GM12891 (cell line): Measurements from ENCODE around the gene FMOD.
A peak's percentile ranks its signal among the peaks of the same experiment; 100 is the strongest.

Source experiments
- DNase-seq: peaks from one replicate; pipeline ENCODE4 v3.0.0; 2011; ENCODE audit warnings: low spot score; ENCODE audit not compliant: insufficient read length
- FAIRE-seq: peaks from 2 replicates; lab custom pipeline; 2011; peaks lifted over from hg19 to GRCh38; lab: Jason Lieb, UNC
- PAX5 ChIP-seq: IDR thresholded peaks from 2 replicates; pipeline ENCODE4 v1.6.1; 2011; ENCODE audit warnings: low read length, moderate library complexity, mild to moderate bottlenecking; ENCODE audit not compliant: insufficient read depth, severe bottlenecking
- POLR2A ChIP-seq: IDR thresholded peaks from 2 replicates; pipeline ENCODE4 v1.6.1; 2011; ENCODE audit warnings: low read depth, low read length, control low read depth
- POLR2AphosphoS5 ChIP-seq: IDR thresholded peaks from 2 replicates; pipeline ENCODE4 v1.6.1; 2011; ENCODE audit warnings: low read depth, low read length, control low read depth
- POU2F2 ChIP-seq: IDR thresholded peaks from 2 replicates; pipeline ENCODE4 v1.6.1; 2011; ENCODE audit warnings: low read depth, mild to moderate bottlenecking, control low read depth, low read length, moderate library complexity
- SPI1 ChIP-seq: IDR thresholded peaks from 2 replicates; pipeline ENCODE4 v1.6.1; 2011; ENCODE audit warnings: low read depth, low read length, control low read depth
- TAF1 ChIP-seq: IDR thresholded peaks from 2 replicates; pipeline ENCODE4 v1.6.1; 2011; ENCODE audit warnings: low read depth, low read length, control low read depth

The FMOD gene

GRCh38 chr1:203362720-203363025, 11.8 kb upstream of the FMOD start:
- FAIRE-seq: no peak
- DNase-seq: no peak

DNA sequence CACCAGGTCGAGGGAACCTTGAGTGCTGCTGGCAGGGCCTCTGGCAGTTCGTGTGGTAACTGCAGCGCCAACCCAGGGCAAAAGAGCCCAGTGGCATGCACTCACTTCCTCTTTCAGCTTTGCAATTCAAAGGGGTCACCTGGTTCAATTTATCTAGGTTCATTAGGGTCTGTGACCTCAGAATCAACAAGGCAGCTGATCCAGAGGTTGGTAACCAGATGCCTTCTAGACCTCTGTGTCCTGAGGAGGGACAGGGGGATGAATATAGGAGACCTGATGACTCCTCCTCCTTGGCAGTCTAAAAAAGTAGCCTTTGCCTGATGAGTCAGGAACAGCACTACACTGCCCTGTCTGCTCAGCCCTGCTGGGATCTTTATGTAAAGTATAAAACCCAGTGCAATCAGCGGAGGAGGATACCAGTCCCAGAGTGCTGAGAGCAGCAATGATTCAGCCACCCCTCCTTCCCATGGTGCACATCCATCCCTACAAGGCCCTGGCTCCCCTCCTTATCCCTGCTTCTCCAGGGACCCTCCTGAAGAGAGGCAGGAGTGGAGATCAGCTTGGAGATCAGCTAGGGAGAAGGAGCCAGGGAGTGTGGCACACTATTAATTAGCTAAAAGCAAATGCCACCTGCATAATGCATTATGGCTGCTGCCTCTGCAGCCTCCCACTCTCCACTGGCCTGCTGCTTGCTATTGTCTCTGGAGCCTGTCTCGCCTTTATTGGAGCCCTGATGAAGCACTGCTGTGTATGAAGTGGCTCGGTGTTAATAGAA, 11.2 kb upstream of the FMOD start:
- TF ChIP-seq POU2F2 (no peak), SPI1 (peak; percentile 87)
- no peak for DNase-seq
- FAIRE-seq: no peak

More at GRCh38 chr1:203362720-203363025, 11.8 kb upstream of the FMOD start:
- TF ChIP-seq SPI1 (no peak), POLR2A (no peak), POU2F2 (no peak), TAF1 (no peak), POLR2AphosphoS5 (no peak), PAX5 (no peak)

GRCh38 chr1:203360547-203361185, 9.7 kb upstream of the FMOD start:
- no peak for FAIRE-seq
- DNase-seq: no peak
- no peak for TF ChIP-seq TAF1
- no peak for TF ChIP-seq POLR2AphosphoS5
- TF ChIP-seq POU2F2: no peak
- TF ChIP-seq PAX5: no peak

GRCh38 chr1:203359010-203359571, 8.2 kb upstream of the FMOD start:
- DNase-seq (no peak), FAIRE-seq (no peak)
- TF ChIP-seq SPI1 (no peak), POU2F2 (no peak), POLR2A (no peak), POLR2AphosphoS5 (no peak), TAF1 (no peak), PAX5 (no peak)

DNA sequence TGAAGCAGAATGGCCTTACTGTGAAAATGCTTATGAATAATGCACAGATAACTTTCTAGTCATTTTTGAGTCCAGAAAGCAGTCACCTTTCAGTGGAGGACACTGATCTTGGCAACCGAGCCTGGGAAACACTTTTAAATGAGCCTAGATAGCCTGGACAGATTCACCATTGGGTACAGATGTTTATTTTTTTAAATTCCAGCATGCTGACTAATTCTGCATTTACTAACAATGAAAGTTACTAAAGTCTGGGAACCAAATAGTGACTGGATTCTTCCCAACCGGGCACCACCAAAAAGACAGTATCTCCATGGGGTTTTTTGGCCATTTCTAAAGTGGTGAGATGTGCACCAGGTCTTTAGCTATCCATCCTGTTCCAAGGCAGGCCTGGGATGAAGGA, 3.3 kb upstream of the FMOD start:
- DNase-seq (no peak), FAIRE-seq (no peak)
- TF ChIP-seq TAF1 (no peak), POLR2AphosphoS5 (no peak)

- no peak for FAIRE-seq
- no peak for DNase-seq
- TF ChIP-seq POLR2A: no peak
- no peak for TF ChIP-seq SPI1
- TF ChIP-seq POLR2AphosphoS5: no peak
- no peak for TF ChIP-seq TAF1
- no peak for TF ChIP-seq PAX5
- TF ChIP-seq POU2F2: no peak
Measured at GRCh38 chr1:203353486-203353885, 2.6 kb upstream of the FMOD start.

DNA sequence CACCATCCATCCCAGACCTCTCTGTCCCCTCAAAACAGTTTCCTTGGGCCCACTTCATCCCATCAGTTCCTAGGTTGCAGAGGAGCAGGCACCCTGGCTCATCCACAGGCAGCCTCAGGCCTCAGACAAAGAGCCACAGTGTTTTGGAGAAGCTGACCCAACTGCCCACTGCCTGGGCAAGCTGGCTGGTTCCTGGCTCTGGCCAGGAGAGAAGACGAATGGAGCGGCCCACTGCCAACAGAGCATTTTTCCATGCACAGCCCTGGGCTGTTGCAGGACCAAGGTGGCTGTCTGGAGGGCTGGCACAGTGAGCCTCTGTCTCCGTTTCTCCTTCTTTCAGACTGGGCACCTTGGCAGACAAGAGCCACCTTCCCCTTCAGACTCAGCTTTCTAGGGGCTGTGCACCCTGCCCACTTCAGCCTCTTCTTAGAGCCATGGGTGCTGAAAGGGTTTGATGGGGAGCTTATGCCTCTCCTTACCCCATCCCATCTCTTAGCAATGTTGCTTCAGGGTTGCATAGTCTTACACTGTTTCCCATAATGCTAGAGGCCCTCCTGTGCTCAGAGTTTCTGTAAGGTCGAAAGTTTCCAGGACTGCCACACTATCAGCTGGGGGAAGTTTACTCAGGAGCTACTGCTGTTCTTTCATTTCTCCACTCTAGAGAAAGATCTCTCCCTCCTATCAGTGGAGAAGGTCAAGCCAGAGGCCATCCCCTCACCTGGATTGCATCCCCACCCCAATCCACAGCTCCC, 973 bp downstream of the FMOD start:
- TF ChIP-seq POLR2A: no peak
- no peak for TF ChIP-seq POLR2AphosphoS5
- TF ChIP-seq PAX5: no peak
- no peak for TF ChIP-seq POU2F2
- no peak for TF ChIP-seq TAF1
- no peak for TF ChIP-seq SPI1
- DNase-seq: no peak
- no peak for FAIRE-seq

DNA sequence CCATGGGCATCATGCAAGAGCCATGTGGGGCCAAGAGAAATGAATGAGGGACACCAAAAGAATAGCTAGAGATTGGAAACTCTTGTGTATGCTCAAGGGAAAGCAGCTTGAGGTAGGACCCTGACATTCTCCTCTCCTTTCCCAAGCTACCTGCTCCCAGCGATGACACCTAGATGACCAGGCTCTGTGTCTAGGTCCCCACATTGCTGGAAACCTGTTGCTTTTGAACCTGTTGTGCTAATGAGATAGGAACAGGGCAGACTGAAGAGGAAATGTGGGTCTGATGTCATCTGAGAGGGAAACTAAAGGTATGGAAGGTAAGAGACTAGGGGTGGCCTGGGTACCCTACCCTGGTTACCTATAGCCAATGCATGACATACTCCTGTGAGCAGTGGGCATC, 1.8 kb downstream of the FMOD start:
- no peak for DNase-seq
- TF ChIP-seq POLR2A: no peak
- no peak for TF ChIP-seq TAF1
- no peak for TF ChIP-seq POLR2AphosphoS5
- TF ChIP-seq PAX5: no peak
- TF ChIP-seq SPI1: no peak
- no peak for TF ChIP-seq POU2F2
- no peak for FAIRE-seq

- DNase-seq (no peak), FAIRE-seq (no peak)
- TF ChIP-seq POLR2AphosphoS5: no peak
- TF ChIP-seq POLR2A: no peak
- no peak for TF ChIP-seq SPI1
- no peak for TF ChIP-seq TAF1
- TF ChIP-seq POU2F2: no peak
- TF ChIP-seq PAX5: no peak
Measured at GRCh38 chr1:203346769-203347102, 4.2 kb downstream of the FMOD start.

- DNase-seq: no peak
- FAIRE-seq: no peak
- TF ChIP-seq TAF1: no peak
- TF ChIP-seq POLR2A: no peak
- TF ChIP-seq POLR2AphosphoS5: no peak
- TF ChIP-seq POU2F2: no peak
- no peak for TF ChIP-seq SPI1
- no peak for TF ChIP-seq PAX5
Measured at GRCh38 chr1:203346060-203346768, 4.7 kb downstream of the FMOD start.
